Fibroblast of lung (primary cell): ENCODE measurements around the gene SENP5.

Source experiments
- EZH2 ChIP-seq: IDR thresholded peaks from 2 replicates; pipeline ENCODE4 v1.5.1; 2012; ENCODE audit warnings: low read length, control low read depth, mild to moderate bottlenecking; ENCODE audit errors: missing control alignments
- TF ChIP-seq, protein P1 (sequence below), 2 donors: IDR thresholded peaks in 1 of 2; conservative IDR thresholded peaks in 1 of 2; 1 replicate in 1 of 2; 2 replicates in 1 of 2; pipeline ENCODE4 v1.5.1; 2011 to 2012; ENCODE audit warnings: low read length in 2 of 2, control low read depth in 1 of 2, inconsistent platforms in 1 of 2, low read depth in 1 of 2, mild to moderate bottlenecking in 1 of 2

DNA sequence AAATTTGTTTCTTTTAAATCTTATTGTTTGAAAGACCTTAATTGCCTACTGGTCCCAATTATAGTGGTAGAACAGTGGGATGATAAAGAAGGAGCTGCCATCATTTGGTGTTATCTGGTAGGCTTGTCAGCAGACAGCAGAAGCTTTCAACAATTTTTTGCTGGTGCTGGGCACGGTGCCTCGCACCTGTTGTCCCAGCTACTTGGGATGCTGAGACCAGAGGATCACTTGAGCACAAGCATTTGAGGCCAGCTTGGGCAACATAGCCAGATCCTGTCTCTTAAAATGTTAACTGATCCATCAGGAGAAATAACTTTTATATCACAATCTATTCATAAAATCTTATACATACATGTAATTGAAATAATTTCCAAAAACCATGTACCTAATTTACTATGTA, 36.0 kb downstream of the SENP5 start:
- TF ChIP-seq, protein P1, sequence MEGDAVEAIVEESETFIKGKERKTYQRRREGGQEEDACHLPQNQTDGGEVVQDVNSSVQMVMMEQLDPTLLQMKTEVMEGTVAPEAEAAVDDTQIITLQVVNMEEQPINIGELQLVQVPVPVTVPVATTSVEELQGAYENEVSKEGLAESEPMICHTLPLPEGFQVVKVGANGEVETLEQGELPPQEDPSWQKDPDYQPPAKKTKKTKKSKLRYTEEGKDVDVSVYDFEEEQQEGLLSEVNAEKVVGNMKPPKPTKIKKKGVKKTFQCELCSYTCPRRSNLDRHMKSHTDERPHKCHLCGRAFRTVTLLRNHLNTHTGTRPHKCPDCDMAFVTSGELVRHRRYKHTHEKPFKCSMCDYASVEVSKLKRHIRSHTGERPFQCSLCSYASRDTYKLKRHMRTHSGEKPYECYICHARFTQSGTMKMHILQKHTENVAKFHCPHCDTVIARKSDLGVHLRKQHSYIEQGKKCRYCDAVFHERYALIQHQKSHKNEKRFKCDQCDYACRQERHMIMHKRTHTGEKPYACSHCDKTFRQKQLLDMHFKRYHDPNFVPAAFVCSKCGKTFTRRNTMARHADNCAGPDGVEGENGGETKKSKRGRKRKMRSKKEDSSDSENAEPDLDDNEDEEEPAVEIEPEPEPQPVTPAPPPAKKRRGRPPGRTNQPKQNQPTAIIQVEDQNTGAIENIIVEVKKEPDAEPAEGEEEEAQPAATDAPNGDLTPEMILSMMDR (conservative IDR thresholded peaks at IDR 0.05 in 1 of 2, IDR thresholded peaks at IDR 0.05 in 1 of 2; ENCODE audit: low read depth in 1 of 2, low read length in 2 of 2): no peak
- no peak for TF ChIP-seq EZH2
